ENCODE data around the gene CCR8. TPM values are rescaled to one million over a fixed set of nuclear protein-coding genes. Genes with fewer than 3 reads are reported as not detected.

The CCR8 gene
- total RNA-seq, 1 donor, result not detected

DNA sequence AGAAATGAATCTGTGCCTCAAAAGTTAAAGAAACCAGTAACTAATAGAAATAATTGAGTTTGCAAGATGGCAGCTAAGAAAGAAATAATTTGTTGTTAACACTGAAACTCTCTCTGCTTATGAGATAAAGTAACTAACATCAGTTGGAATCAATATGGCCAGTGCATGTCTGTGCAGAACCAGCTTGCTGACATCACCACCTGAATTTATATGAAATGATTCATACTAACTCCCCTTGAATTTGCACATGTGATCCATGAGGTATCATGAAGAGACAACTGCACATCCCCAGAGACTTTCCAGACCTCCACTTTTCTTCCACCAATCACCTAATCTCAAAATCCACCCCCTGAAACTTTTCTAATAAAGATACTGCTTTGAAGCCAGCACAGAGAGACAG, 43.3 kb downstream of the CCR8 start:
- no peak overlapping the region for H3K4me3 ChIP-seq (ENCODE audit: insufficient read depth, low read length)
- no peaks in the 10 kb centered on the region for H4K20me1 ChIP-seq (ENCODE audit: insufficient read depth, low read length)
- DNase-seq (ENCODE audit: insufficient read length, low spot score, missing footprints), result no peak
- no peaks in the 10 kb centered on the region for H3K4me1 ChIP-seq (ENCODE audit: insufficient read depth, low read length)
- no peak overlapping the region for H3K27ac ChIP-seq (ENCODE audit: low read depth, low read length)
- no peaks in the 10 kb centered on the region for H3K79me2 ChIP-seq (ENCODE audit: insufficient read depth, low read length)
- TF ChIP-seq, protein P1, sequence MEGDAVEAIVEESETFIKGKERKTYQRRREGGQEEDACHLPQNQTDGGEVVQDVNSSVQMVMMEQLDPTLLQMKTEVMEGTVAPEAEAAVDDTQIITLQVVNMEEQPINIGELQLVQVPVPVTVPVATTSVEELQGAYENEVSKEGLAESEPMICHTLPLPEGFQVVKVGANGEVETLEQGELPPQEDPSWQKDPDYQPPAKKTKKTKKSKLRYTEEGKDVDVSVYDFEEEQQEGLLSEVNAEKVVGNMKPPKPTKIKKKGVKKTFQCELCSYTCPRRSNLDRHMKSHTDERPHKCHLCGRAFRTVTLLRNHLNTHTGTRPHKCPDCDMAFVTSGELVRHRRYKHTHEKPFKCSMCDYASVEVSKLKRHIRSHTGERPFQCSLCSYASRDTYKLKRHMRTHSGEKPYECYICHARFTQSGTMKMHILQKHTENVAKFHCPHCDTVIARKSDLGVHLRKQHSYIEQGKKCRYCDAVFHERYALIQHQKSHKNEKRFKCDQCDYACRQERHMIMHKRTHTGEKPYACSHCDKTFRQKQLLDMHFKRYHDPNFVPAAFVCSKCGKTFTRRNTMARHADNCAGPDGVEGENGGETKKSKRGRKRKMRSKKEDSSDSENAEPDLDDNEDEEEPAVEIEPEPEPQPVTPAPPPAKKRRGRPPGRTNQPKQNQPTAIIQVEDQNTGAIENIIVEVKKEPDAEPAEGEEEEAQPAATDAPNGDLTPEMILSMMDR (IDR thresholded peaks at IDR 0.05; ENCODE audit: extremely low read depth, low read depth, low read length), result no peak
- no peaks in the 10 kb centered on the region for H3K27me3 ChIP-seq (ENCODE audit: insufficient read depth, low read length)
- no peaks in the 10 kb centered on the region for H3K36me3 ChIP-seq (ENCODE audit: insufficient read depth, low read length)
- H3K4me2 ChIP-seq (ENCODE audit: insufficient read depth, low read length), result no peak overlapping the region
- no peaks in the 10 kb centered on the region for H3K9me3 ChIP-seq (ENCODE audit: low read depth, low read length)
- H2AFZ ChIP-seq (ENCODE audit: low read length), result no peak overlapping the region

DNA sequence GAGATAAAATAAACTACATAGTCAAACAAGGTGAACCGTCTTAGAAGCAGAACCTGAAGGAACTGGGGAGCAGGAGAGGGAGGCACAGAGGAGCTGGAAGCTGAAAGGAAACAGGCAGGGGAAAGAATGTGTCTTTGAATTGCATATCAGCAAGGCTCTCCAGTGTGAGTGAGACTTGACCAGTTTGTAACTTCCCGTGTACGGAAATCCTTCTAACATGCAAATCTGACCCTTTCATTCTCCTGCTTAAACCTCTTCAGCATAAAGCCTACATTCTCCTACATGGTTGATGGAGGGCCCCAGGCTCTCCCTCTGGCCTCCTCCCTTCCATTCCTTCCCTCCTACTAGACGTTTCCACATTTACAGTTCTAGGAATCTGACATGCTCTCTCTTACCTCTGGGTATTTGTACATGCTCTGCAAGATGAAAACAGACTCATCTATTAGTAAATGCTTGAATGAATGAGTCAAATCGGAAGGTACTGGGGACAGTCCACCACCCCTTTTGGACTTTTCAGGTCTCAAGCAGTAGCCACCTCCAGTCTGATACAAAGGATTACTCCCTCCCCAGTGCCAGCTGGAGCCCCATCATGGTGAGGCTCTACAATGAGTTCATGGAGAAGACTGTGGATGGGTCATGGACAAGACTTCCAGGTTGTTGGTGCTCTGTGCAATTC, 47.6 kb downstream of the CCR8 start:
- no peak overlapping the region for H3K4me3 ChIP-seq (ENCODE audit: insufficient read depth, low read length)
- H3K27ac ChIP-seq (ENCODE audit: low read depth, low read length), result no peak overlapping the region
- H3K27me3 ChIP-seq (ENCODE audit: insufficient read depth, low read length), result no peaks in the 10 kb centered on the region
- H3K4me2 ChIP-seq (ENCODE audit: insufficient read depth, low read length), result no peak overlapping the region
- no peaks in the 10 kb centered on the region for H3K4me1 ChIP-seq (ENCODE audit: insufficient read depth, low read length)
- no peaks in the 10 kb centered on the region for H3K36me3 ChIP-seq (ENCODE audit: insufficient read depth, low read length)
- no peaks in the 10 kb centered on the region for H3K9me3 ChIP-seq (ENCODE audit: low read depth, low read length)
- DNase-seq (ENCODE audit: insufficient read length, low spot score, missing footprints), result no peak
- H2AFZ ChIP-seq (ENCODE audit: low read length), result no peak overlapping the region
- TF ChIP-seq, protein P1 (IDR thresholded peaks at IDR 0.05; ENCODE audit: extremely low read depth, low read depth, low read length), result no peak
- H4K20me1 ChIP-seq (ENCODE audit: insufficient read depth, low read length), result no peaks in the 10 kb centered on the region
- no peaks in the 10 kb centered on the region for H3K79me2 ChIP-seq (ENCODE audit: insufficient read depth, low read length)

DNA sequence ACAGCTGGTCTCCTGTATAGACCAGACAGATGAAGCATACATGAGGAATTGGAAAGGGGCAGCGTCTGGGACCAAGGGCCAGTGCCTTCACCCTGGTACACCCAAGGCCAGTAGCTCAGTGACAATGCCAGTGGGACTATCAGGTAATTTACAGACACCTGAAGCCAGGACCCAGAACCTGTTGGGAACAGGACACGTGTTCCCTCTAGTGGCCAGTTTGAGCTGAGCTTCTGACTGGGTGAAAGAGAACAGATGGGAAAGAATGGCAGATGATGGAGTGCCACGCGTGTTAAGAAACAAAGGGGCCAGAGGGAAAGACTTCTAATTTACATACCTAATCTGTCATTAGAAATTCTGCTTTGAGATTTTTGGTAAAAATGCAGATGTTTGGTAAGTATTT, 48.6 kb downstream of the CCR8 start:
- DNase-seq (ENCODE audit: insufficient read length, low spot score, missing footprints), result no peak
- Histone ChIP-seq H3K27ac (ENCODE audit: low read depth, low read length) (no peak overlapping the region), H3K9me3 (ENCODE audit: low read depth, low read length) (no peaks in the 10 kb centered on the region), H3K4me2 (ENCODE audit: insufficient read depth, low read length) (no peak overlapping the region), H2AFZ (ENCODE audit: low read length) (no peak overlapping the region), H4K20me1 (ENCODE audit: insufficient read depth, low read length) (no peaks in the 10 kb centered on the region), H3K79me2 (ENCODE audit: insufficient read depth, low read length) (no peaks in the 10 kb centered on the region), H3K4me3 (ENCODE audit: insufficient read depth, low read length) (no peak overlapping the region), H3K36me3 (ENCODE audit: insufficient read depth, low read length) (no peaks in the 10 kb centered on the region), H3K27me3 (ENCODE audit: insufficient read depth, low read length) (no peaks in the 10 kb centered on the region), H3K4me1 (ENCODE audit: insufficient read depth, low read length) (peaks cover 5% of the 10 kb centered on the region)
- TF ChIP-seq, protein P1 (IDR thresholded peaks at IDR 0.05; ENCODE audit: extremely low read depth, low read depth, low read length), result peak; percentile 62

DNA sequence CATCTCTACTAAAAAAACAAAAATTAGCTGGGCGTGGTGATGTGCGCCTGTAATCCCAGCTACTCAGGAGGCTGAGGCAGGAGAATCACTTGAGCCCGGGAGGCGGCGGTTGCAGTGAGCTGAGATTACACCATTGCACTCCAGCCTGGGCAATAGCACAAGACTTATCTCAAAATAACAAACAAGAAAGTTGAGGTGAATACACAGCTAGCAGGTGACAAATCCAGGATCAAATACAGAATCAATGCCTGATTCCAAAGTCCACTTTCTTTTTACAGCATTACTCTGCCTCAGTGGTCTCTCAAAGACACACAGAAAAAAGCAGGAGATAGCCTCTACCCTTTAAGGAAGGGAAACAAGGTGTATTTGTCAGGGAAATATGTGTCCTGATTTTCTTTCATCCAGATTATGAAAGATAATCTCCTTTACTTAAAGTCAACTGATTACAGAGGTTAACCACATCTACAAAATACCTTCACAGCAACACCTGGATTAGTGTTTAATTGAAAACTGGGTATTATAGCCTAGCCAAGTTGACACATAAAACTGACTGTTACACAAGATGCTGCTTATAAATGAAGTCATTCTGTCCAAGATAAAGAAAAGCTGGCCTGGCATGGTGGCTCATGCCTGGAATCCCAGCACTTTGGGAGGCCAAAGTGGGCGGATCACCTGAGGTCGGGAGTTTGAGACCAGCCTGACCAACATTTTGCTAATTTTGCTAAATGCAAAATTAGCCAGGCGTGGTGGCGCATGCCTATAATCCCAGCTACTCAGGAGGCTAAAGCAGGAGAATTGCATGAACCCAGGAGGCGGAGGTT, 49.7 kb downstream of the CCR8 start:
- Histone ChIP-seq H3K27me3 (ENCODE audit: insufficient read depth, low read length) (no peaks in the 10 kb centered on the region), H3K4me1 (ENCODE audit: insufficient read depth, low read length) (peaks cover 5% of the 10 kb centered on the region), H3K79me2 (ENCODE audit: insufficient read depth, low read length) (no peaks in the 10 kb centered on the region), H3K4me2 (ENCODE audit: insufficient read depth, low read length) (no peak overlapping the region), H4K20me1 (ENCODE audit: insufficient read depth, low read length) (peaks cover 4% of the 10 kb centered on the region), H3K9me3 (ENCODE audit: low read depth, low read length) (no peaks in the 10 kb centered on the region), H2AFZ (ENCODE audit: low read length) (no peak overlapping the region), H3K27ac (ENCODE audit: low read depth, low read length) (no peak overlapping the region), H3K4me3 (ENCODE audit: insufficient read depth, low read length) (no peak overlapping the region), H3K36me3 (ENCODE audit: insufficient read depth, low read length) (no peaks in the 10 kb centered on the region)
- DNase-seq (ENCODE audit: insufficient read length, low spot score, missing footprints), result no peak
- TF ChIP-seq, protein P1 (IDR thresholded peaks at IDR 0.05; ENCODE audit: extremely low read depth, low read depth, low read length), result no peak
